ENCODE data around the gene TRIM14.
"Not testable (repeated sequence)": the region's sequence is repeated elsewhere in the genome, so short reads cannot be mapped to it uniquely, and the experiment has no call there.

Gene TRIM14

DNA sequence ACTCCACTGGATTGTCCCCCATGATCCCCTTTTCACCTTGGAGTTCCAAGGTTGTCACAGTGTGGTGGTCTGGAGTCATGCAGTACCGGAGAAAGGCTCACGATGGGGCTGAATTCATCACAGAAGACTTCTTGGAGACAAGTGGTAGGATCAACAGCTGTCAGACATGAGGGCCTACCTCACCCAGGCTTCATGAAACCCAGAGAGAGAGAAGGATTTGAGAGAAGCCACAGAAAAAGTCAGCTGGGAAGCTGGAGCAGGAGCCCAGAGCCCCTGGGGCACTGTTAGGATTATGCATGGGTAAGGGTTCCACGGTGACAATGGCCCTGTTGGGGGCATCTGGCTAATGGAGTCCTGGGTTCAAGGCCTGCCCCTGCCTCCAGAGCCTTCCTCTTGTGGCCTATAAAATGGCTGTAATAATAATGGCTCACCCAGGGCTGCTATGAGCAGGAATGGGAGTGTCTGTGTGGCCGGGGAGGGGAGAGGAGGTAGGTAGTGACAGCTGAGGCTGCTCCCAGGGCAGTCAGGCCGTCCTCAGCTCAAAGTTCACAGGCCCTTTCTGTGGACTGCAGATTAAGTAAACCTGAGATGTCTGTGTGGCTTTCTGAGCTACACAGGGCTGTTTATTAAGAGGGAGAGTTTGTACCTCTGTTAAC, 910 bp downstream of the TRIM14 start:
- CTCF ChIA-PET = interaction anchor here (0.7 to 1.4 kb wide), 3 partner anchors 44 to 148 kb away, joined by 3 to 7 read pairs (median 4); no protein-coding TSS in a partner anchor
- TF ChIP-seq HDGF (IDR thresholded peaks at IDR 0.05; ENCODE audit: borderline replicate concordance) (no peak), FOXM1 (IDR thresholded peaks at IDR 0.05; ENCODE audit: borderline replicate concordance) (no peak), ARNT (IDR thresholded peaks at IDR 0.05) (no peak)
- peak; percentile 49 for DNase-seq (ENCODE audit: extremely low spot score)
- POLR2A ChIA-PET = interaction anchor here (1.1 to 2.3 kb wide), 6 partner anchors 9 to 196 kb away, joined by 3 to 12 read pairs (median 6); partner anchors contain the start of genes TBC1D2 and TRMO

DNA sequence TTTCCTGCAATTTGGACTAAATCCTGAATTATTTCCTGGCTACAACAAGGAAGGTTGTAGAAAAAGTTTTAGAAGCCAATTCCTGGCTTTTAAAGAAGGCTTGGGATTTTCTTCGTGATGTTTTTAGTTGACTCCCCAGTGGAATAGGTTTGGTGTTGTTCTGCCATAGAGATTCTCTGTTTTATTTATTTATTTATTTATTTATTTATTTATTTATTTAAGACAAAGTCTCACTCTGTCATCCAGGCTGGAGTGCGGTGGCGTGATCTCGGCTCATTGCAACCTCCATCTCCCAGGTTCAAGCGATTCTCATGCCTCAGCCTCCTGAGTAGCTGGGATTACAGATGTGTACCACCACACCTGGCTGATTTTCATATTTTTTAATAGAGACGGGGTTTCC, 1.9 kb downstream of the TRIM14 start:
- DNase-seq (ENCODE audit: extremely low spot score); POLR2A ChIA-PET; CTCF ChIA-PET: not testable (repeated sequence)

DNA sequence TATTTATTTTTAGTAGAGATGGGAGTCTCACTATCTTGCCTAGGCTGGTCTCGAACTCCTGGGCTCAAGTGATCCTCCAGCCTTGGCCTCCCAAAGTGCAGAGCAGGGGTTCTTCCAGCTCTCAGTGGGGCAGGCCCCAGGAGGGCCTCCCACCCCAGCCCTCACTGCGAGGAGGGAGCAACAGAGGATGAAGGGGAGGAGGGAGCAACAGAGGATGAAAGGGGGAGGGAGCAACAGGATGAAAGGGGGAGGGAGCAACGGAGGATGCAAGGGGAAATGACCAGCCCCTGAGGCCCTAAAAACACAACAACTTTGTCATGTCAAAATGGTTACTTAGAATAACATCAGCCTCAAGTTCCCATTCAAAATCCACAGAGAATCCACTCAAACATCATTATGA, 10.0 kb downstream of the TRIM14 start:
- ChIA-PET POLR2A (interaction anchor here (2.2 kb wide), 1 partner anchor 10 kb away, joined by 11 read pairs; the partner anchor contains the start of gene TRIM14), CTCF (interaction anchor here (0.6 to 1.0 kb wide), 3 partner anchors 10 to 30 kb away, joined by 3 to 4 read pairs (median 3); partner anchors contain the start of gene TRIM14)
- DNase-seq (ENCODE audit: extremely low spot score) = no peak
- no peak for TF ChIP-seq LEF1 (IDR thresholded peaks at IDR 0.05; ENCODE audit: borderline replicate concordance)
- TF ChIP-seq ELF4 (IDR thresholded peaks at IDR 0.05) = no peak
- TF ChIP-seq SP1 (IDR thresholded peaks at IDR 0.05) = no peak
- no peak for TF ChIP-seq FOXK2 (IDR thresholded peaks at IDR 0.05)
- TF ChIP-seq SUZ12 (IDR thresholded peaks at IDR 0.05) = no peak
- no peak for TF ChIP-seq FOXM1 (IDR thresholded peaks at IDR 0.05; ENCODE audit: borderline replicate concordance)
- no peak for TF ChIP-seq TARDBP (IDR thresholded peaks at IDR 0.05)
- no peak for TF ChIP-seq CTBP1 (IDR thresholded peaks at IDR 0.05; ENCODE audit: borderline replicate concordance)
- TF ChIP-seq ARNT (IDR thresholded peaks at IDR 0.05) = no peak
- TF ChIP-seq ZNF384 (IDR thresholded peaks at IDR 0.05) = no peak
- no peak for TF ChIP-seq HDGF (IDR thresholded peaks at IDR 0.05; ENCODE audit: borderline replicate concordance)
- TF ChIP-seq, protein P1, sequence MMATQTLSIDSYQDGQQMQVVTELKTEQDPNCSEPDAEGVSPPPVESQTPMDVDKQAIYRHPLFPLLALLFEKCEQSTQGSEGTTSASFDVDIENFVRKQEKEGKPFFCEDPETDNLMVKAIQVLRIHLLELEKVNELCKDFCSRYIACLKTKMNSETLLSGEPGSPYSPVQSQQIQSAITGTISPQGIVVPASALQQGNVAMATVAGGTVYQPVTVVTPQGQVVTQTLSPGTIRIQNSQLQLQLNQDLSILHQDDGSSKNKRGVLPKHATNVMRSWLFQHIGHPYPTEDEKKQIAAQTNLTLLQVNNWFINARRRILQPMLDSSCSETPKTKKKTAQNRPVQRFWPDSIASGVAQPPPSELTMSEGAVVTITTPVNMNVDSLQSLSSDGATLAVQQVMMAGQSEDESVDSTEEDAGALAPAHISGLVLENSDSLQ (IDR thresholded peaks at IDR 0.05) = no peak
- no peak for TF ChIP-seq FOXA1 (IDR thresholded peaks at IDR 0.05)
- TF ChIP-seq L3MBTL2 (conservative IDR thresholded peaks at IDR 0.05) = no peak
- TF ChIP-seq NFRKB (IDR thresholded peaks at IDR 0.05) = no peak
- TF ChIP-seq BHLHE40 (IDR thresholded peaks at IDR 0.05; ENCODE audit: borderline replicate concordance) = no peak

DNA sequence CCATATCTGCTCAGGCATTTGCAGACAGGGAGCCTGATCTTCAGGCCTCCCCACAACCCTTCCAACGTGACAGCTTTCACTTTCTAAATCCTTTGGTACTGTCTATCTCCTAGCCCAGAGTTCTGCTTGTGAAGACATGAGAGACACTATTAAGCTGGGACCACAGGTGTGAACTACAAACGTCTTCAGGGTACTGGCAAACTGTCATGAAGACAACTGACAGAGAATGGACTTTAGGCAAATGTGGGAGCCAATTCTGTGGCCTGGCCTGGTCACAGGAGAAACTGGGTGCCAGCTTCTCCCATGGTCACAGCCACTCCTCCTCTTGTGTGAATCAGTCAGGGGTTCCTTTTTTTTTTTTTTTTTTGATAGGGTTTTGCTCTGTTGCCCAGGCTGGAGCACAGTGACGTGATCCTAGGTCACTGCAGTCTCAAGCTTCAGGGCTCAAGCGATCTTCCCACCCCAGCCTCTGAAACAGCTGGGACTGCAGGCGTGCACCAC, 10.4 kb downstream of the TRIM14 start:
- no peak for DNase-seq (ENCODE audit: extremely low spot score)
- ChIA-PET POLR2A (interaction anchor here (2.2 kb wide), 1 partner anchor 10 kb away, joined by 11 read pairs; the partner anchor contains the start of gene TRIM14), CTCF (interaction anchor here (0.5 to 0.7 kb wide), 4 partner anchors 12 to 76 kb away, joined by 3 to 4 read pairs (median 4); no protein-coding TSS in a partner anchor)
- TF ChIP-seq FOXA1 (IDR thresholded peaks at IDR 0.05) = no peak
- no peak for TF ChIP-seq ELF4 (IDR thresholded peaks at IDR 0.05)
- no peak for TF ChIP-seq SUZ12 (IDR thresholded peaks at IDR 0.05)
- TF ChIP-seq FOXM1 (IDR thresholded peaks at IDR 0.05; ENCODE audit: borderline replicate concordance) = no peak
- no peak for TF ChIP-seq LEF1 (IDR thresholded peaks at IDR 0.05; ENCODE audit: borderline replicate concordance)
- no peak for TF ChIP-seq ARNT (IDR thresholded peaks at IDR 0.05)
- no peak for TF ChIP-seq L3MBTL2 (conservative IDR thresholded peaks at IDR 0.05)
- TF ChIP-seq, protein P1 (IDR thresholded peaks at IDR 0.05) = no peak
- no peak for TF ChIP-seq ZNF384 (IDR thresholded peaks at IDR 0.05)
- TF ChIP-seq TARDBP (IDR thresholded peaks at IDR 0.05) = no peak
- TF ChIP-seq NFRKB (IDR thresholded peaks at IDR 0.05) = no peak
- no peak for TF ChIP-seq FOXK2 (IDR thresholded peaks at IDR 0.05)
- no peak for TF ChIP-seq HDGF (IDR thresholded peaks at IDR 0.05; ENCODE audit: borderline replicate concordance)
- no peak for TF ChIP-seq CTBP1 (IDR thresholded peaks at IDR 0.05; ENCODE audit: borderline replicate concordance)
- no peak for TF ChIP-seq BHLHE40 (IDR thresholded peaks at IDR 0.05; ENCODE audit: borderline replicate concordance)

DNA sequence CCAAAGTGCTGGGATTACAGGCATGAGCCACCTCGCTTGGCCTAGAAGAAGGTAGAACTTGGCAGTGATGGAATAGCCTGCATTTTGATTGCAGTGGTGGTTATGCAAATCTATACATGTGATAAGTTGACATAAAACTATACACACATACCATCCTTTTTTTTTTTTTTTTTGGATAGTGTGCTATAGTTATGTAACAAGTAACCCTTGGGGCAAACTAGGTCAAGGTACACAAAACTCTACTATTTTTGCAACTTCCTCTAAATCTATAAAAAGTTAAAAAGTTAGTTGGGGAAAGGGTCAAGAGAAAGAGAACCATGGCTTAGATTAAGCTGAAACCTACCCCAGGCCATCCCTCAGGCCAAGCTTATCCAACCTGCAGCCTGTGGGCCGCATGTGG, 11.1 kb downstream of the TRIM14 start:
- no peak for DNase-seq (ENCODE audit: extremely low spot score)
- ChIA-PET POLR2A (interaction anchor here (2.2 kb wide), 1 partner anchor 11 kb away, joined by 11 read pairs; the partner anchor contains the start of gene TRIM14), CTCF (interaction anchor here (0.5 to 0.7 kb wide), 2 partner anchors 13 to 76 kb away, joined by 3 to 4 read pairs; no protein-coding TSS in a partner anchor)
- no peak for TF ChIP-seq BHLHE40 (IDR thresholded peaks at IDR 0.05; ENCODE audit: borderline replicate concordance)
- TF ChIP-seq ZNF384 (IDR thresholded peaks at IDR 0.05) = no peak
- TF ChIP-seq LEF1 (IDR thresholded peaks at IDR 0.05; ENCODE audit: borderline replicate concordance) = no peak
- no peak for TF ChIP-seq SP1 (IDR thresholded peaks at IDR 0.05)
- TF ChIP-seq, protein P1 (IDR thresholded peaks at IDR 0.05) = no peak
- TF ChIP-seq ARNT (IDR thresholded peaks at IDR 0.05) = no peak
- no peak for TF ChIP-seq FOXA1 (IDR thresholded peaks at IDR 0.05)
- no peak for TF ChIP-seq SUZ12 (IDR thresholded peaks at IDR 0.05)
- TF ChIP-seq HDGF (IDR thresholded peaks at IDR 0.05; ENCODE audit: borderline replicate concordance) = no peak
- TF ChIP-seq L3MBTL2 (conservative IDR thresholded peaks at IDR 0.05) = no peak
- no peak for TF ChIP-seq FOXK2 (IDR thresholded peaks at IDR 0.05)
- TF ChIP-seq TARDBP (IDR thresholded peaks at IDR 0.05) = no peak
- TF ChIP-seq CTBP1 (IDR thresholded peaks at IDR 0.05; ENCODE audit: borderline replicate concordance) = no peak
- TF ChIP-seq ELF4 (IDR thresholded peaks at IDR 0.05) = no peak
- TF ChIP-seq NFRKB (IDR thresholded peaks at IDR 0.05) = no peak
- no peak for TF ChIP-seq FOXM1 (IDR thresholded peaks at IDR 0.05; ENCODE audit: borderline replicate concordance)

DNA sequence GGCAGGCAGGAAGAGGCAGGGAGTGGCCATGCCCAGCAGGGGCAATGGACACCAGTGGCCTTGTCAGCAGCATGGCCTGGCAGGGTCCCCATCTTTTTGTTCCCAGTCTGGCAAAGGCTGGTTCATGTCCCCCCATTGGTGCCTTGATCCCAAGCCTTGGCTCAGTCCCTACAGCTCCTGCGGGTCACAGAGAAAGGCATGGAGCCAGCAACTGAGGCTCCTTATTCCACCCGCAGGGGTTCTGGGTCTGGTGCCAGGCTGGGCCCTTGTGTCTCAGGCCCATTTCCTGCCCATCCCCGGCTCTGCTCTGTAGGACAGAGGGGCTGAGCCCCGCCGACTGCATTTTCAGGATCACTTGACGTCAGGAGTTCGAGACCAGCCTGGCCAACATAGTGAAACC, 14.0 kb downstream of the TRIM14 start:
- no peak for DNase-seq (ENCODE audit: extremely low spot score)
- no peak for TF ChIP-seq HDGF (IDR thresholded peaks at IDR 0.05; ENCODE audit: borderline replicate concordance)
- no peak for TF ChIP-seq TARDBP (IDR thresholded peaks at IDR 0.05)
- no peak for TF ChIP-seq BHLHE40 (IDR thresholded peaks at IDR 0.05; ENCODE audit: borderline replicate concordance)
- no peak for TF ChIP-seq ELF4 (IDR thresholded peaks at IDR 0.05)
- no peak for TF ChIP-seq SP1 (IDR thresholded peaks at IDR 0.05)
- TF ChIP-seq ARNT (IDR thresholded peaks at IDR 0.05) = no peak
- TF ChIP-seq CTBP1 (IDR thresholded peaks at IDR 0.05; ENCODE audit: borderline replicate concordance) = no peak
- no peak for TF ChIP-seq ZNF384 (IDR thresholded peaks at IDR 0.05)
- TF ChIP-seq NFRKB (IDR thresholded peaks at IDR 0.05) = no peak
- no peak for TF ChIP-seq FOXM1 (IDR thresholded peaks at IDR 0.05; ENCODE audit: borderline replicate concordance)
- no peak for TF ChIP-seq SUZ12 (IDR thresholded peaks at IDR 0.05)
- TF ChIP-seq, protein P1 (IDR thresholded peaks at IDR 0.05) = no peak
- TF ChIP-seq FOXA1 (IDR thresholded peaks at IDR 0.05) = no peak
- no peak for TF ChIP-seq FOXK2 (IDR thresholded peaks at IDR 0.05)
- no peak for TF ChIP-seq L3MBTL2 (conservative IDR thresholded peaks at IDR 0.05)
- ChIA-PET CTCF (no interaction called here), POLR2A (no interaction called here)

Measured in HEK293T (cell line).